H1 (cell line): ENCODE results near the gene STX4. TPM values are rescaled to one million over a fixed set of nuclear protein-coding genes. Genes with fewer than 3 reads are reported as not detected.

Experiments used
- CTCF ChIA-PET: fragments of 300-600 bp; sonication (Branson Sonifier 250); formaldehyde crosslinking; loops from one replicate; lab custom pipeline; 2021; ENCODE audit not compliant: partially characterized antibody; lab: Charles Lee
- POLR2A ChIA-PET: fragments of 300-600 bp; sonication (Branson Sonifier 250); formaldehyde crosslinking; loops from one replicate; lab custom pipeline; 2021; ENCODE audit warnings: inconsistent platforms; ENCODE audit not compliant: partially characterized antibody; lab: Charles Lee
- DNase-seq, 2 experiments: peaks; one replicate each; pipeline versions ENCODE4 v3.0.0 to v3.0.0-alpha.2; 2010 to 2022; ENCODE audit warnings: low spot score in 2 of 2, low read depth in 1 of 2, mixed read lengths in 1 of 2
- FAIRE-seq: peaks from 2 replicates; lab custom pipeline; 2011; peaks lifted over from hg19 to GRCh38; lab: Jason Lieb, UNC
- H2AFZ ChIP-seq: 2 replicates; pipeline ENCODE4 v1.8.1; 2012; ENCODE audit warnings: low read length, inconsistent platforms
- H2AK5ac ChIP-seq: 2 replicates; pipeline ENCODE4 v1.6.1; 2013; ENCODE audit warnings: low read depth, low read length
- H2BK120ac ChIP-seq: replicated peaks from 2 replicates; pipeline ENCODE3; 2013; ENCODE audit warnings: low read depth, low read length, inconsistent platforms
- H2BK12ac ChIP-seq: 2 replicates; pipeline ENCODE4 v1.6.1; 2013; ENCODE audit warnings: low read depth, low read length
- H2BK15ac ChIP-seq: 2 replicates; pipeline ENCODE4 v1.6.1; 2013; ENCODE audit warnings: low read length
- H2BK20ac ChIP-seq: 2 replicates; pipeline ENCODE4 v1.6.1; 2013; ENCODE audit warnings: low read length
- H2BK5ac ChIP-seq: 2 replicates; pipeline ENCODE4 v1.6.1; 2013; ENCODE audit warnings: low read depth, low read length
- H3K14ac ChIP-seq: 2 replicates; pipeline ENCODE4 v1.6.1; 2013; ENCODE audit warnings: inconsistent platforms; ENCODE audit not compliant: insufficient read length
- H3K18ac ChIP-seq: 2 replicates; pipeline ENCODE4 v1.6.1; 2013; ENCODE audit warnings: low read length; ENCODE audit errors: extremely low read depth
- H3K23ac ChIP-seq: 2 replicates; pipeline ENCODE4 v1.6.1; 2013; ENCODE audit warnings: inconsistent platforms; ENCODE audit not compliant: insufficient read length
- H3K23me2 ChIP-seq: 2 replicates; pipeline ENCODE4 v1.6.1; 2013; ENCODE audit warnings: low read depth, low read length
- H3K27ac ChIP-seq: 2 replicates; pipeline ENCODE4 v1.6.1; 2011; ENCODE audit warnings: low read depth, low read length, inconsistent platforms
- H3K27me3 ChIP-seq, 4 experiments: replicated peaks in 1 of 4; 1 replicate in 1 of 4; 2 replicates in 3 of 4; pipeline versions ENCODE4 v1.6.1 to v1.8.1; 2011 to 2013; ENCODE audit warnings: low read length in 3 of 4, mild to moderate bottlenecking in 3 of 4, inconsistent platforms in 2 of 4, mixed read lengths in 2 of 4, moderate library complexity in 1 of 4; ENCODE audit not compliant: control insufficient read depth in 3 of 4, insufficient read depth in 3 of 4; ENCODE audit errors: extremely low read depth in 1 of 4
- H3K36me3 ChIP-seq, 4 experiments: 2 replicates each; pipeline versions ENCODE4 v1.6.1 to v1.8.1; 2011 to 2013; ENCODE audit warnings: mild to moderate bottlenecking in 4 of 4, low read length in 3 of 4, moderate library complexity in 2 of 4, control low read depth in 1 of 4, inconsistent platforms in 1 of 4; ENCODE audit not compliant: insufficient read depth in 4 of 4, control insufficient read depth in 2 of 4
- H3K4ac ChIP-seq: replicated peaks from 2 replicates; pipeline ENCODE3; 2013; ENCODE audit warnings: low read length, low read depth, mixed read lengths, inconsistent platforms; ENCODE audit not compliant: insufficient read length
- H3K4me1 ChIP-seq, 4 experiments: replicated peaks in 1 of 4; 1 replicate in 1 of 4; 2 replicates in 3 of 4; pipeline versions ENCODE4 v1.6.1 to v1.8.1; 2011 to 2013; ENCODE audit warnings: low read length in 3 of 4, inconsistent platforms in 2 of 4, mixed read lengths in 1 of 4; ENCODE audit not compliant: insufficient read depth in 4 of 4, control insufficient read depth in 3 of 4
- H3K4me2 ChIP-seq, 2 experiments: 2 replicates each; pipeline versions ENCODE4 v1.6.1 to v1.8.1; 2011 to 2013; ENCODE audit warnings: low read depth in 2 of 2, low read length in 2 of 2, control low read depth in 1 of 2, inconsistent platforms in 1 of 2, mild to moderate bottlenecking in 1 of 2; ENCODE audit not compliant: insufficient read depth in 1 of 2
- H3K4me3 ChIP-seq, 4 experiments: fragments of 200-600, 300-600 bp in 1 of 4; sonication (generic), shearing (Covaris generic), sonication (Bioruptor Twin) in 1 of 4; 2 replicates each; pipeline versions ENCODE4 v1.5.1 to v1.8.1; 2011 to 2016; ENCODE audit warnings: low read length in 4 of 4, low read depth in 3 of 4, control low read depth in 2 of 4, inconsistent platforms in 2 of 4, mild to moderate bottlenecking in 2 of 4, mixed read lengths in 1 of 4, moderate library complexity in 1 of 4; ENCODE audit not compliant: insufficient read depth in 2 of 4; ENCODE audit errors: extremely low read depth in 1 of 4
- H3K56ac ChIP-seq: replicated peaks from 2 replicates; pipeline ENCODE3; 2013; ENCODE audit warnings: low read depth, mild to moderate bottlenecking, mixed read lengths, low read length, inconsistent platforms; ENCODE audit not compliant: insufficient read length
- H3K79me1 ChIP-seq: 2 replicates; pipeline ENCODE4 v1.6.1; 2013; ENCODE audit warnings: low read depth, low read length, control low read depth
- H3K79me2 ChIP-seq, 2 experiments: 2 replicates each; pipeline versions ENCODE4 v1.6.1 to v1.8.1; 2012 to 2013; ENCODE audit warnings: low read length in 2 of 2, mild to moderate bottlenecking in 2 of 2, inconsistent platforms in 1 of 2; ENCODE audit not compliant: insufficient read depth in 2 of 2, control insufficient read depth in 1 of 2
- H3K9ac ChIP-seq, 4 experiments: replicated peaks in 1 of 4; 1 replicate in 1 of 4; 2 replicates in 3 of 4; pipeline versions ENCODE4 v1.6.1 to v1.8.1; 2011 to 2013; ENCODE audit warnings: low read depth in 3 of 4, low read length in 3 of 4, control low read depth in 2 of 4, mild to moderate bottlenecking in 2 of 4, moderate library complexity in 2 of 4, inconsistent platforms in 1 of 4; ENCODE audit errors: extremely low read depth in 1 of 4
- H3K9me3 ChIP-seq, 2 experiments: 2 replicates each; pipeline versions ENCODE4 v1.6.1 to v1.8.1; 2012 to 2013; ENCODE audit warnings: mild to moderate bottlenecking in 2 of 2, moderate library complexity in 2 of 2, control low read depth in 1 of 2, inconsistent platforms in 1 of 2, low read depth in 1 of 2, low read length in 1 of 2, mixed read lengths in 1 of 2; ENCODE audit not compliant: insufficient read depth in 2 of 2
- H4K20me1 ChIP-seq, 2 experiments: replicated peaks in 1 of 2; 2 replicates each; pipeline versions ENCODE3 to v1.8.1; 2011 to 2013; ENCODE audit warnings: inconsistent platforms in 2 of 2, low read length in 2 of 2, mild to moderate bottlenecking in 1 of 2; ENCODE audit not compliant: insufficient read depth in 2 of 2, control insufficient read depth in 1 of 2
- H4K5ac ChIP-seq: 2 replicates; pipeline ENCODE4 v1.6.1; 2013; ENCODE audit warnings: low read length, low read depth, mixed read lengths, inconsistent platforms; ENCODE audit not compliant: insufficient read length
- H4K8ac ChIP-seq: 2 replicates; pipeline ENCODE4 v1.8.0; 2013; ENCODE audit warnings: mild to moderate bottlenecking, moderate library complexity, low read length, inconsistent platforms; ENCODE audit not compliant: insufficient read depth; ENCODE audit errors: extremely low read depth
- H4K91ac ChIP-seq: replicated peaks from 2 replicates; pipeline ENCODE3; 2013; ENCODE audit warnings: low read length, mixed read lengths, inconsistent platforms; ENCODE audit not compliant: insufficient read length
- POLR2AphosphoS5 ChIP-seq: IDR thresholded peaks from 2 replicates; pipeline ENCODE4 v1.6.1; 2011; ENCODE audit warnings: low read depth, low read length
- SAP30 ChIP-seq: fragments of 300-600 bp; sonication (generic); IDR thresholded peaks from 2 replicates; pipeline ENCODE4 v1.7.1; 2012; ENCODE audit warnings: low read length, moderate library complexity, mild to moderate bottlenecking, inconsistent platforms; ENCODE audit not compliant: insufficient read depth, insufficient replicate concordance
- YY1 ChIP-seq: IDR thresholded peaks from 2 replicates; pipeline ENCODE4 v1.6.1; 2011; ENCODE audit warnings: low read depth, mild to moderate bottlenecking, low read length
- WGBS, 2 experiments: shearing (Covaris generic) in 1 of 2; methylation state at CpG; one replicate each; pipeline versions ENCODE4 v1.1.6 to v1.1.7; 2013 to 2015; ENCODE audit warnings: low lambda C conversion rate in 2 of 2, mixed read lengths in 2 of 2, inconsistent platforms in 1 of 2, low coverage in 1 of 2, missing lambda C conversion rate in 1 of 2; ENCODE audit not compliant: insufficient replicate concordance in 2 of 2, insufficient coverage in 1 of 2, insufficient read length in 1 of 2; ENCODE audit errors: extremely low coverage in 1 of 2, missing lambda C conversion rate in 1 of 2; 5-methylcytosine and 5-hydroxymethylcytosine counted together
- polyA plus RNA-seq, 7 experiments: library from polyadenylated mRNA; depleted of rRNA in 3 of 7; stranded (reverse) in 5 of 7; unstranded in 2 of 7; fragments of >200 nt in 5 of 7; fragments of 200-250 nt in 2 of 7; gene quantifications; 1 replicate in 5 of 7; 2 replicates in 1 of 7; 4 replicates in 1 of 7; pipeline versions ENCODE4 v1.2.1 to v1.2.3, GENCODE V29; 2011 to 2013; ENCODE audit warnings: missing spikeins in 2 of 7, mixed read lengths in 2 of 7
- total RNA-seq: library from RNA; stranded (reverse); fragmentation: NEBNext Ultra II Directional; extraction: Animal tissue kit (Norgen Biotek cat#: 25700); gene quantifications from 2 replicates; pipeline ENCODE4 v1.2.1, GENCODE V29; 2021
- TF ChIP-seq, protein P1 (sequence below), 3 experiments: IDR thresholded peaks; 1 replicate in 2 of 3; 2 replicates in 1 of 3; pipeline versions ENCODE4 v1.5.1 to v1.6.1; 2011; ENCODE audit warnings: low read length in 3 of 3, mild to moderate bottlenecking in 3 of 3, inconsistent platforms in 2 of 3, low read depth in 1 of 3, moderate library complexity in 1 of 3; ENCODE audit not compliant: insufficient read depth in 1 of 3; ENCODE audit errors: control extremely low read depth in 1 of 3

STX4 gene
- total and polyA plus RNA-seq, 2 of the 8 experiments (the other 6 are each of a cell fraction or from before 2014, with no cell fraction given) = 25.8 to 32.3 TPM

DNA sequence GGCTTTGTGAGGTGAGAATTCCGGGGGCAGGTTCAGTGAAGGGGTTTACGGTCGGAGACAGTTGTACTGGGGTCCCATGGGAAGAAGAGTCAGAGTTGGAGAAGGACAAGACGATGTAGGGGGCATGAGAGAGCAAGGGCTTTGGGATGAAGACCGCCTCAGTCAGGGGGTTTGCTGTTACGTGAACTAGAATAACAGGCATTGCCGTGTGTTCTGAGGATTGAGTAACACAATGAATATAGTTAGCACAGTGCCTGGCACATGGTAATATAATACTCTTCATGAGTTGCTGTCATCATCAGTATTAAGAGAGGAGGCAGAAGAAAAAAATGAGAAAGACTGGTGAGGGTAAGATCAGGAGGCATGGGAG is 41.4 kb downstream of the STX4 start:
- no peak for FAIRE-seq
- CTCF ChIA-PET = interaction anchor here (1.4 to 2.6 kb wide), 3 partner anchors 21 to 90 kb away, joined by 3 to 17 read pairs (median 7); partner anchors contain the start of gene HSD3B7

More for the DNA sequence above, 41.4 kb downstream of the STX4 start:
- Histone ChIP-seq H2AFZ (no peak overlapping the region), H3K27me3 (no peaks in the 10 kb centered on the region), H2BK120ac (no peak overlapping the region), H4K8ac (no peak overlapping the region), H3K14ac (no peak overlapping the region), H4K5ac (no peak overlapping the region), H3K9ac (peak overlapping the region; percentile 12 to 92 (median 82)), H3K23ac (no peak overlapping the region), H3K27ac (peak overlapping the region; percentile 82), H3K4me1 (peaks cover 0 to 1% (median 0%) of the 10 kb centered on the region in 4 experiments; a peak in 2 of 7 replicates), H3K4me3 (peak overlapping the region; percentile 89 to 98 (median 90)), H3K4me2 (peak overlapping the region; percentile 88 to 96), H2BK20ac (no peak overlapping the region), H3K4ac (peak overlapping the region; percentile 39), H2BK5ac (no peak overlapping the region), H2BK15ac (no peak overlapping the region), H3K18ac (no peak overlapping the region), H4K20me1 (peaks cover 2 to 25% of the 10 kb centered on the region in 2 experiments), H4K91ac (no peak overlapping the region), H3K23me2 (peaks cover 7% of the 10 kb centered on the region; the same call in 1 of the 2 replicates), H3K9me3 (no peaks in the 10 kb centered on the region), H2BK12ac (no peak overlapping the region), H3K56ac (no peak overlapping the region), H2AK5ac (no peak overlapping the region), H3K36me3 (peaks cover 5 to 31% (median 23%) of the 10 kb centered on the region in 4 experiments; a peak in 7 of 8 replicates), H3K79me1 (peaks cover 7% of the 10 kb centered on the region; the same call in 1 of the 2 replicates)
- POLR2A ChIA-PET = interaction anchor here (0.9 to 4.9 kb wide), 19 partner anchors 10 to 119 kb away, joined by 3 to 34 read pairs (median 4); partner anchors contain the start of genes FUS, HSD3B7, KAT8 and PRSS8
- WGBS, 2 experiments = 4% methylated on average over 7 of the region's 7 CpGs; no CpG with 5 or more reads in 1 of the 2 experiments
- no peak for DNase-seq
- TF ChIP-seq YY1 (no peak), POLR2AphosphoS5 (peak; percentile 21; the same call in 1 of the 2 replicates), SAP30 (peak; percentile 44)
- TF ChIP-seq, protein P1, sequence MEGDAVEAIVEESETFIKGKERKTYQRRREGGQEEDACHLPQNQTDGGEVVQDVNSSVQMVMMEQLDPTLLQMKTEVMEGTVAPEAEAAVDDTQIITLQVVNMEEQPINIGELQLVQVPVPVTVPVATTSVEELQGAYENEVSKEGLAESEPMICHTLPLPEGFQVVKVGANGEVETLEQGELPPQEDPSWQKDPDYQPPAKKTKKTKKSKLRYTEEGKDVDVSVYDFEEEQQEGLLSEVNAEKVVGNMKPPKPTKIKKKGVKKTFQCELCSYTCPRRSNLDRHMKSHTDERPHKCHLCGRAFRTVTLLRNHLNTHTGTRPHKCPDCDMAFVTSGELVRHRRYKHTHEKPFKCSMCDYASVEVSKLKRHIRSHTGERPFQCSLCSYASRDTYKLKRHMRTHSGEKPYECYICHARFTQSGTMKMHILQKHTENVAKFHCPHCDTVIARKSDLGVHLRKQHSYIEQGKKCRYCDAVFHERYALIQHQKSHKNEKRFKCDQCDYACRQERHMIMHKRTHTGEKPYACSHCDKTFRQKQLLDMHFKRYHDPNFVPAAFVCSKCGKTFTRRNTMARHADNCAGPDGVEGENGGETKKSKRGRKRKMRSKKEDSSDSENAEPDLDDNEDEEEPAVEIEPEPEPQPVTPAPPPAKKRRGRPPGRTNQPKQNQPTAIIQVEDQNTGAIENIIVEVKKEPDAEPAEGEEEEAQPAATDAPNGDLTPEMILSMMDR (IDR thresholded peaks at IDR 0.05; ENCODE audit: control extremely low read depth in 1 of 3, insufficient read depth in 1 of 3, low read depth in 1 of 3, low read length in 3 of 3) = peak in 1 of 3 experiments; percentile 20; a peak in 1 of 4 replicates
- TF ChIP-seq, all 59 proteins: peak for 3
- peaks cover 13 to 58% of the 10 kb centered on the region in 2 experiments for H3K79me2 ChIP-seq
